ENCODE measurements around the gene EEA1.

- TF ChIP-seq, protein P1, sequence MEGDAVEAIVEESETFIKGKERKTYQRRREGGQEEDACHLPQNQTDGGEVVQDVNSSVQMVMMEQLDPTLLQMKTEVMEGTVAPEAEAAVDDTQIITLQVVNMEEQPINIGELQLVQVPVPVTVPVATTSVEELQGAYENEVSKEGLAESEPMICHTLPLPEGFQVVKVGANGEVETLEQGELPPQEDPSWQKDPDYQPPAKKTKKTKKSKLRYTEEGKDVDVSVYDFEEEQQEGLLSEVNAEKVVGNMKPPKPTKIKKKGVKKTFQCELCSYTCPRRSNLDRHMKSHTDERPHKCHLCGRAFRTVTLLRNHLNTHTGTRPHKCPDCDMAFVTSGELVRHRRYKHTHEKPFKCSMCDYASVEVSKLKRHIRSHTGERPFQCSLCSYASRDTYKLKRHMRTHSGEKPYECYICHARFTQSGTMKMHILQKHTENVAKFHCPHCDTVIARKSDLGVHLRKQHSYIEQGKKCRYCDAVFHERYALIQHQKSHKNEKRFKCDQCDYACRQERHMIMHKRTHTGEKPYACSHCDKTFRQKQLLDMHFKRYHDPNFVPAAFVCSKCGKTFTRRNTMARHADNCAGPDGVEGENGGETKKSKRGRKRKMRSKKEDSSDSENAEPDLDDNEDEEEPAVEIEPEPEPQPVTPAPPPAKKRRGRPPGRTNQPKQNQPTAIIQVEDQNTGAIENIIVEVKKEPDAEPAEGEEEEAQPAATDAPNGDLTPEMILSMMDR (IDR thresholded peaks at IDR 0.05 in 4 of 5, conservative IDR thresholded peaks at IDR 0.05 in 1 of 5): no peak
- no peak for TF ChIP-seq POLR2A (IDR thresholded peaks at IDR 0.05)
Observed at GRCh38 chr12:92951006-92951405, 21.9 kb upstream of the EEA1 start.

Measured in gastrocnemius medialis (tissue), 4 donors.